ENCODE measurements around the gene NPR1. TPM values are rescaled to one million over a fixed set of nuclear protein-coding genes. Genes with fewer than 3 reads are reported as not detected.

Gene NPR1
- total RNA-seq, 1 donor, result 1.5 TPM

DNA sequence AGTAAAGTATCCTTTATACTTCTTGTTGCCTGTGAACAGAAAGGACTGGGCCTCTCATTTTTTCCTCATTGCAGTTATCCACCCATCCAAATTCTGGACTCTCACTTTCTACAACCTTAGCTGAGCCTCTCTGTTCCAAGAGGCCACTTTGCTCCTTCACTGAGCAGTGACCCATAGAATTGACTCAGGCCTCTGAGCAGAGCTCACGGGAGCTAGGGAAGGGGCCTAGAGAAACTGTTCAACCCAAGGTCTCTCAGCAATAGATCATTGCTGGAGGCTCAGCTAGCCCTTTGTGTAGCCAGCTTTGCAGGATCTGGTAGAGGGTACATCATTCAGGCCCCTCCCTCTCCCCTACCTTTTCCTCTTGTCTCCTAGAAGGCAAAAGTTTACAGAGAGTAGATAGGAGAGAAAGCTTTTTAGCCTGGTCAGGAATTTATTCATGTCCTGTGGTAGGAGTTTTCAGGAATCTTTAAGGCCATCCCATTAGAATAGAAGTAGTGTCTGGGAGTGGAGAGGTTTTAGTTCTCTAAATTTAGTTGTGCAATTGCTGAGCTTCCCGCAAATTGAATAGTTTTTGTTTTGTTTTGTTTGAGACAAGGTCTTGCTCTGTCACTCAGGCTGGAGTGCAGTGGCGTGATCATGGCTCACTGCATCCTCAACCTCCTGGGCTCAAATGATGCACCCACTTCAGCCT is 56.1 kb downstream of the NPR1 start:
- no peak overlapping the region for H3K4me3 ChIP-seq (ENCODE audit: low read depth, low read length)
- TF ChIP-seq, protein P1, sequence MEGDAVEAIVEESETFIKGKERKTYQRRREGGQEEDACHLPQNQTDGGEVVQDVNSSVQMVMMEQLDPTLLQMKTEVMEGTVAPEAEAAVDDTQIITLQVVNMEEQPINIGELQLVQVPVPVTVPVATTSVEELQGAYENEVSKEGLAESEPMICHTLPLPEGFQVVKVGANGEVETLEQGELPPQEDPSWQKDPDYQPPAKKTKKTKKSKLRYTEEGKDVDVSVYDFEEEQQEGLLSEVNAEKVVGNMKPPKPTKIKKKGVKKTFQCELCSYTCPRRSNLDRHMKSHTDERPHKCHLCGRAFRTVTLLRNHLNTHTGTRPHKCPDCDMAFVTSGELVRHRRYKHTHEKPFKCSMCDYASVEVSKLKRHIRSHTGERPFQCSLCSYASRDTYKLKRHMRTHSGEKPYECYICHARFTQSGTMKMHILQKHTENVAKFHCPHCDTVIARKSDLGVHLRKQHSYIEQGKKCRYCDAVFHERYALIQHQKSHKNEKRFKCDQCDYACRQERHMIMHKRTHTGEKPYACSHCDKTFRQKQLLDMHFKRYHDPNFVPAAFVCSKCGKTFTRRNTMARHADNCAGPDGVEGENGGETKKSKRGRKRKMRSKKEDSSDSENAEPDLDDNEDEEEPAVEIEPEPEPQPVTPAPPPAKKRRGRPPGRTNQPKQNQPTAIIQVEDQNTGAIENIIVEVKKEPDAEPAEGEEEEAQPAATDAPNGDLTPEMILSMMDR (IDR thresholded peaks at IDR 0.05; ENCODE audit: insufficient read depth, low read length), result no peak
- no peak for DNase-seq (ENCODE audit: low read depth)

DNA sequence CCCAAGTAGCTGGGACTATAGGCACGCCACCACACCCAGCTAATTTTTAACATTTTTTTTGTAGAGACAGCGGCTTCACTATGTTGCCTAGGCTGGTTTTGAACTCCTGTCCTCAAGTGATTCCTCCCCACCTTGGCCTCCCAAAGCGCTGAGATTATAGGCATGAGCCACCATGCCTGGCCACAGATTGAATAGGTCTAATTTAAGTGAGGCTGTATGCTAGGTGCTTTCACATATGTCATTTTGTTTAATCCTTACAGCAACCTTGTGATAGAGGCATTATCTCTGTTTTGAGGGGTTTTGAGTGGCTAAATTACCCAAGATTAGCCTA is 56.6 kb downstream of the NPR1 start:
- DNase-seq (ENCODE audit: low read depth), result no peak
- TF ChIP-seq, protein P1 (IDR thresholded peaks at IDR 0.05; ENCODE audit: insufficient read depth, low read length), result no peak
- no peak overlapping the region for H3K4me3 ChIP-seq (ENCODE audit: low read depth, low read length)

DNA sequence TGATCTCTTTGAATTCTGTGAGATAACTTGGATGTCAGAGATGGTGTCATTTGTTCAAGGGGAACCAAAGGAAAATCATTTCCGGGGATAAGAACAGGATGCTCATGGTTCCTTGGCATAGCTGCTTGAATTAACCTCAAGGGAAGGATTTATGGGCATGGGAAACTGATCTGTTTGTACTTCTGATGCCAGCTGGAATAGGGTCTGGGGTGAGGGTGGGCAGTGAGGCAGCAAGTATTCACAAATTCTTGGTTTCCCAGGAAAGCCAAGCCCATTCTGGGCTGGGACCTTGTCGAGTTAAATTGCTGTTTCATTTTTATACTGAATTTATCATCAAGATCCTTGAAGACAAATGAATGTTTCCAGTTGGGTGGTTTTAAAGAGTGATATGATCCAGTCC is 63.5 kb downstream of the NPR1 start:
- H3K4me3 ChIP-seq (ENCODE audit: low read depth, low read length), result no peak overlapping the region
- TF ChIP-seq, protein P1 (IDR thresholded peaks at IDR 0.05; ENCODE audit: insufficient read depth, low read length), result no peak
- DNase-seq (ENCODE audit: low read depth), result no peak

DNA sequence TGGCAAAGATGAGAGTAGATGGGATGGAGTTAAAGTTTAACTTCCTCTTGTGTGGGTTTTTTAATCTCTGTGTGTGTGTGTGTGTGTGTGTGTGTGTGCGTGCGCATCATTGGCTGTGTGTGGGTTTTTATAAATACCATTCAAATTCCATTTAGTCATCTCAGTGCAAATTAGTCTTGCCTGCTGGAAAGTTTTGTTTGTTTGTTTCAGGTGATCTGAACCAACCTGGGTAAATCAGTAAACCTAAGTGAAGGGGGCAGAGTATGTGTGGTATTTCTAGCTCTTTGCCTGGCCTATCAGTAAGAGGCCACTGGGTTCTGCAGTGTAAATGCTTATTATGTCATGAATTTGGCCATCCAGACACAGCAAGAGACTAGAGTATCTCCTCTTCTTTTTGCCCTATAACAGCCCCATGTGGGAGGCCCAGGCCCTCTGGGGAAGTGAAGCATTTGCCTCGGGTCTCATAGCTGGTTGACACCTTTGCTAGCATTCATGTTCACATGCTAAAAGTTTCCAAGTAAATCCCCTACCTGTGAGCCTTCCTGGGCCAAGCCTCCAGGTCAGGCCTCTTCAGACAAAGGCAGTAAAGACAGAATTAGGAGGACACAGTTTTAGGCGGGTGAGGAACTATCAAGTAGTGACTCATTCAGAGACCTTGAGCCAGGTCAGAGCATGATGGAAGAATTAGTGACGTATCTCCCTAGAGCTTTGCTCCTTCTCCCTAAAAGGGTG is 64.1 kb downstream of the NPR1 start:
- peak; percentile 73 for DNase-seq (ENCODE audit: low read depth)
- TF ChIP-seq, protein P1 (IDR thresholded peaks at IDR 0.05; ENCODE audit: insufficient read depth, low read length), result no peak

More for the DNA sequence above, 64.1 kb downstream of the NPR1 start:
- H3K4me3 ChIP-seq (ENCODE audit: low read depth, low read length), result no peak overlapping the region

Small RNA genes within 50 kb of the gene (small RNA-seq; reads per million reads assigned to genes)
- gene MIR8083 (not detected), gene RF00019 (not detected), gene RN7SL372P (not detected)

Other genes with a start within 250 kb of the NPR1 start
- not detected in 2 replicates for gene S100A7, start 218.0 kb upstream of the NPR1 start, total RNA-seq (ENCODE audit: low replicate concordance)
- gene S100A6, start 142.7 kb upstream of the NPR1 start, total RNA-seq (ENCODE audit: low replicate concordance), result 681 and 1,303 TPM in 2 replicates
- 0.99 TPM in 1 of 2 replicates, not detected in the other for gene S100A5, start 137.8 kb upstream of the NPR1 start, total RNA-seq (ENCODE audit: low replicate concordance)
- gene S100A4, start 132.9 kb upstream of the NPR1 start, total RNA-seq (ENCODE audit: low replicate concordance), result 203 and 585 TPM in 2 replicates
- gene S100A3, start 129.4 kb upstream of the NPR1 start, total RNA-seq (ENCODE audit: low replicate concordance), result 4.3 TPM in 1 of 2 replicates, not detected in the other
- gene S100A2, start 112.8 kb upstream of the NPR1 start, total RNA-seq (ENCODE audit: low replicate concordance), result 3.3 TPM in 1 of 2 replicates, not detected in the other
- gene S100A16, start 65.6 kb upstream of the NPR1 start, total RNA-seq (ENCODE audit: low replicate concordance), result 159 and 406 TPM in 2 replicates
- 0.18 TPM in 1 of 2 replicates, not detected in the other for gene S100A14, start 62.4 kb upstream of the NPR1 start, total RNA-seq (ENCODE audit: low replicate concordance)
- 220 and 296 TPM in 2 replicates for gene S100A13, start 51.2 kb upstream of the NPR1 start, total RNA-seq (ENCODE audit: low replicate concordance)
- 0.54 and 2.9 TPM in 2 replicates for gene S100A1, start 50.3 kb upstream of the NPR1 start, total RNA-seq (ENCODE audit: low replicate concordance)
- 26.8 and 44.6 TPM in 2 replicates for gene CHTOP, start 44.6 kb upstream of the NPR1 start, total RNA-seq (ENCODE audit: low replicate concordance)
- 16.7 and 68.8 TPM in 2 replicates for gene SNAPIN, start 20.0 kb upstream of the NPR1 start, total RNA-seq (ENCODE audit: low replicate concordance)
- gene ILF2, start 7.7 kb upstream of the NPR1 start, total RNA-seq (ENCODE audit: low replicate concordance), result 154 and 189 TPM in 2 replicates
- gene INTS3, start 49.4 kb downstream of the NPR1 start, total RNA-seq (ENCODE audit: low replicate concordance), result 49.0 and 55.8 TPM in 2 replicates
- 11.5 and 113 TPM in 2 replicates for gene SLC27A3, start 96.7 kb downstream of the NPR1 start, total RNA-seq (ENCODE audit: low replicate concordance)
- 8.0 and 11.3 TPM in 2 replicates for gene GATAD2B, start 244.3 kb downstream of the NPR1 start, total RNA-seq (ENCODE audit: low replicate concordance)